Parathyroid adenoma (tissue), 2 donors: ENCODE data around the gene FAM131B.
"Not testable (repeated sequence)": the region's sequence is repeated elsewhere in the genome, so short reads cannot be mapped to it uniquely, and the experiment has no call there.

Experiments
- H2AFZ ChIP-seq: fragments of 300-600 bp; sonication (generic); one replicate; pipeline ENCODE4 v1.7.0; 2017; ENCODE audit warnings: antibody characterized with exemption, mild to moderate bottlenecking
- H3K27ac ChIP-seq: fragments of 300-600 bp; sonication (generic); one replicate; pipeline ENCODE4 v1.7.0; 2017
- H3K27me3 ChIP-seq: fragments of 300-600 bp; sonication (generic); one replicate; pipeline ENCODE4 v1.7.0; 2017; ENCODE audit warnings: low read length; ENCODE audit not compliant: control insufficient read depth, insufficient read depth
- H3K36me3 ChIP-seq: fragments of 300-600 bp; sonication (generic); one replicate; pipeline ENCODE4 v1.7.0; 2017; ENCODE audit warnings: low read length; ENCODE audit not compliant: control insufficient read depth, insufficient read depth
- H3K4me1 ChIP-seq: fragments of 300-600 bp; sonication (generic); one replicate; pipeline ENCODE4 v1.7.0; 2017; ENCODE audit warnings: control low read depth
- H3K4me2 ChIP-seq: fragments of 300-600 bp; sonication (generic); one replicate; pipeline ENCODE4 v1.7.0; 2017; ENCODE audit warnings: low read length
- H3K4me3 ChIP-seq: fragments of 300-600 bp; sonication (generic); one replicate; pipeline ENCODE4 v1.7.0; 2017; ENCODE audit warnings: low read depth, low read length
- H3K79me2 ChIP-seq: fragments of 300-600 bp; sonication (generic); one replicate; pipeline ENCODE4 v1.7.0; 2017; ENCODE audit warnings: control low read depth
- H3K9ac ChIP-seq: fragments of 300-600 bp; sonication (generic); one replicate; pipeline ENCODE4 v1.7.0; 2017; ENCODE audit warnings: mild to moderate bottlenecking
- H3K9me3 ChIP-seq: fragments of 300-600 bp; sonication (generic); one replicate; pipeline ENCODE4 v1.7.0; 2017; ENCODE audit warnings: low read length; ENCODE audit not compliant: control insufficient read depth
- CTCF ChIP-seq: fragments of 300-600 bp; sonication (generic); IDR thresholded peaks from one replicate; pipeline ENCODE4 v1.7.0; 2017; ENCODE audit warnings: antibody characterized with exemption, mild to moderate bottlenecking
- donor health status: primary hyperparathyroidism.

Gene FAM131B

GRCh38 chr7:143408252-143408685, 45.8 kb upstream of the FAM131B start:
- peaks cover 12% of the 10 kb centered on the region for H3K4me1 ChIP-seq

GRCh38 chr7:143407287-143408251, 45.1 kb upstream of the FAM131B start:
- peaks cover 11% of the 10 kb centered on the region for H3K79me2 ChIP-seq
- peaks cover 18% of the 10 kb centered on the region for H3K36me3 ChIP-seq
- no peak for TF ChIP-seq CTCF
- no peaks in the 10 kb centered on the region for H3K27me3 ChIP-seq
- H3K9me3 ChIP-seq, result no peaks in the 10 kb centered on the region
- no peak overlapping the region for H3K9ac ChIP-seq
- peak overlapping the region; percentile 77 for H3K27ac ChIP-seq
- H2AFZ ChIP-seq, result peak overlapping the region; percentile 70
- H3K4me1 ChIP-seq, result peaks cover 12% of the 10 kb centered on the region
- H3K4me3 ChIP-seq, result peak overlapping the region; percentile 100
- H3K4me2 ChIP-seq, result peak overlapping the region; percentile 97

More at GRCh38 chr7:143408252-143408685, 45.8 kb upstream of the FAM131B start:
- Histone ChIP-seq H3K4me2 (peak overlapping the region; percentile 97), H3K27ac (peak overlapping the region; percentile 77), H3K27me3 (no peaks in the 10 kb centered on the region), H3K9me3 (no peaks in the 10 kb centered on the region), H3K79me2 (peaks cover 11% of the 10 kb centered on the region), H3K9ac (no peak overlapping the region), H3K4me3 (peak overlapping the region; percentile 100), H2AFZ (peak overlapping the region; percentile 70), H3K36me3 (peaks cover 18% of the 10 kb centered on the region)
- TF ChIP-seq CTCF, result no peak

GRCh38 chr7:143406002-143406357, 43.5 kb upstream of the FAM131B start:
- Histone ChIP-seq H3K4me2 (peak overlapping the region; percentile 97), H2AFZ (no peak overlapping the region), H3K79me2 (peaks cover 11% of the 10 kb centered on the region), H3K4me1 (peaks cover 12% of the 10 kb centered on the region), H3K9me3 (no peaks in the 10 kb centered on the region), H3K9ac (no peak overlapping the region), H3K4me3 (peak overlapping the region; percentile 100), H3K27me3 (no peaks in the 10 kb centered on the region), H3K36me3 (peaks cover 18% of the 10 kb centered on the region), H3K27ac (no peak overlapping the region)
- TF ChIP-seq CTCF, result no peak

- TF ChIP-seq CTCF, result no peak
- Histone ChIP-seq H3K27me3 (no peaks in the 10 kb centered on the region), H3K4me1 (peaks cover 12% of the 10 kb centered on the region)
These were observed 42.9 kb upstream of the FAM131B start for GRCh38 chr7:143405173-143406001.

GRCh38 chr7:143402233-143402632, 39.7 kb upstream of the FAM131B start:
- H2AFZ ChIP-seq, H3K4me1 ChIP-seq, H3K79me2 ChIP-seq, H3K27ac ChIP-seq, H3K9ac ChIP-seq, H3K27me3 ChIP-seq, H3K9me3 ChIP-seq: not testable (repeated sequence)
- Histone ChIP-seq H3K4me2 (peak overlapping the region; percentile 50), H3K4me3 (peak overlapping the region; percentile 100), H3K36me3 (peaks cover 11% of the 10 kb centered on the region)

More at GRCh38 chr7:143405173-143406001, 42.9 kb upstream of the FAM131B start:
- Histone ChIP-seq H3K4me3 (peak overlapping the region; percentile 100), H3K27ac (no peak overlapping the region), H3K9ac (no peak overlapping the region), H3K79me2 (peaks cover 11% of the 10 kb centered on the region), H2AFZ (no peak overlapping the region), H3K36me3 (peaks cover 18% of the 10 kb centered on the region), H3K4me2 (peak overlapping the region; percentile 97), H3K9me3 (no peaks in the 10 kb centered on the region)
